Gastroesophageal sphincter (tissue), 3 donors: Measurements from ENCODE around the gene AADACL2.

Experiments
- CTCF ChIP-seq, 4 experiments: fragments of 200-600 bp in 2 of 4; fragments of 450-650 bp in 2 of 4; sonication (generic) in 1 of 4; IDR thresholded peaks; one replicate each; pipeline ENCODE4 v1.5.1; 2017 to 2019; ENCODE audit warnings: antibody characterized with exemption in 4 of 4, mild to moderate bottlenecking in 2 of 4, moderate library complexity in 2 of 4
- POLR2A ChIP-seq, 2 donors: fragments of 450-650 bp; IDR thresholded peaks; one replicate each; pipeline ENCODE4 v1.6.1; 2017; ENCODE audit warnings: antibody characterized with exemption in 2 of 2, mild to moderate bottlenecking in 2 of 2, moderate library complexity in 1 of 2

- TF ChIP-seq CTCF (IDR thresholded peaks at IDR 0.05) (no peak), POLR2A (IDR thresholded peaks at IDR 0.05) (no peak)
These were observed 73.1 kb downstream of the AADACL2 start for GRCh38 chr3:151806838-151807237.
